A549 (cell line): Measurements from ENCODE around the gene MAPK11.

Source experiments
- CTCF ChIP-seq: fragments of >200 bp; sonication (Bioruptor Twin); formaldehyde crosslinking; IDR thresholded peaks from 3 replicates; pipeline ENCODE4 v1.5.1; 2016
- EP300 ChIP-seq, 2 experiments: fragments of >200 bp; sonication (Bioruptor Twin); formaldehyde crosslinking; IDR thresholded peaks; 2 replicates in 1 of 2; 3 replicates in 1 of 2; pipeline ENCODE4 v1.6.1; 2016 to 2017
- GATA3 ChIP-seq: IDR thresholded peaks from 2 replicates; pipeline ENCODE4 v1.6.1; 2012; ENCODE audit warnings: borderline replicate concordance
- HDAC2 ChIP-seq: fragments of 200-600 bp; sonication (generic); IDR thresholded peaks from 2 replicates; pipeline ENCODE4 v1.6.1; 2016
- KDM1A ChIP-seq: fragments of 200-600 bp; sonication (generic); IDR thresholded peaks from 2 replicates; pipeline ENCODE4 v1.6.1; 2016; ENCODE audit warnings: low read depth, mild to moderate bottlenecking
- MAFK ChIP-seq: fragments of 450-650 bp; IDR thresholded peaks from 2 replicates; pipeline ENCODE4 v1.6.1; 2014; ENCODE audit not compliant: partially characterized antibody
- MAX ChIP-seq: IDR thresholded peaks from 2 replicates; pipeline ENCODE4 v1.6.1; 2012
- NPAS2 ChIP-seq: fragments of 250-450 bp; sonication (Bioruptor Pico); IDR thresholded peaks from 2 replicates; pipeline ENCODE4 v1.8.0; 2022; ENCODE audit warnings: mild to moderate bottlenecking, moderate library complexity, borderline replicate concordance
- POLR2A ChIP-seq: IDR thresholded peaks from 2 replicates; pipeline ENCODE4 v1.6.1; 2012; ENCODE audit warnings: mild to moderate bottlenecking, low read length
- RAD21 ChIP-seq, 2 experiments: fragments of >200 bp in 1 of 2; sonication (Bioruptor Twin) in 1 of 2; formaldehyde crosslinking in 1 of 2; IDR thresholded peaks in 1 of 2; conservative IDR thresholded peaks in 1 of 2; 2 replicates in 1 of 2; 3 replicates in 1 of 2; pipeline ENCODE4 v1.6.1; 2012 to 2018; ENCODE audit warnings: inconsistent platforms in 1 of 2
- RFX5 ChIP-seq: fragments of 450-650 bp; IDR thresholded peaks from 2 replicates; pipeline ENCODE4 v1.7.1; 2014; ENCODE audit warnings: antibody characterized with exemption, mild to moderate bottlenecking, moderate library complexity
- ZNF302 ChIP-seq: fragments of 250-450 bp; sonication (Bioruptor Pico); IDR thresholded peaks from 2 replicates; pipeline ENCODE4 v1.9.0; 2021; ENCODE audit warnings: inconsistent platforms, mild to moderate bottlenecking, moderate library complexity
- TF ChIP-seq, protein P1 (sequence below): IDR thresholded peaks from 2 replicates; pipeline ENCODE4 v1.6.1; 2012
- TF ChIP-seq, protein P2 (sequence below): IDR thresholded peaks from 2 replicates; pipeline ENCODE4 v1.6.1; 2012; ENCODE audit warnings: low read depth, borderline replicate concordance

DNA sequence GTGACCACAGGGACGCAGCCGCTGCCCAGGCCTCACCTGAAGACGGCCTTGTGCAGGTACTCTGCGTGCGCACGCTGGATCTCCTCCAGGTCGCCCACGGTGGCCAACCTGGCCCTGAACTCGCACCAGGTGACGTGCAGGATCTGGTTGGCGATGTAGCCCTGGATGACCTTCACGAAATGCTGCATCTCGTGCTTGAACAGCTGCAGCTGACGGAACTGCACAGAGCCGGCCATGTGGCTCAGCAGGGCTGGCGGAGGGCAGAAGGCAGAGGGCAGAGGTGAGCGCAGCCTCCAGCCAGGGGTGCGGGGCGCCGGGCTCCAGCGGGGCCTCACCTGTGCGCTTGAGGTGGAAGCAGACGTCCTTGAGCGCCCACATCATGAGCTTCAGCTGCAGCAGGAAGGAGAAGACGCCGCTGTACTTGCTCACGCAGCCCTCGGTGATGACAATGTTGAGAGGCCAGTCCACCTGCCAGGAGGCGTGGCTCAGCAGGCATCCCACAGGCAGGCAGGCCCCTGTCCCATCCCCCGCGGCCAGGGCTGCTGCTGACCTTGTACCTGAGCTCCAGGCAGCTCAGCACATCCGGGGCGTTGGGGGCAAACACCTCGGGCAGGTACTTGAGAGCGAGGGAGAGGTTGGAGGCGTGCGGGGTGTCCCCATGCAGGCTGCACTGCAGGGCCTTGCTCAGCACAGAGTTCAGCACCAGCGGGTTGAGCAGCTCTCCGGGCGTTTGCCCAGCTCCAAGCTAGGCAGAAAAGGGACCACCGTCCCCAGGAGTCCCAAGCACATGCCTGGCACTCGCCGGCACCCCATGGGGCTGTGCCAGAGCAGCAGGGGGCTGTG is 51.8 kb downstream of the MAPK11 start:
- TF ChIP-seq RFX5 (no peak), CTCF (no peak), ZNF302 (CRISPR knock-in tag) (no peak), POLR2A (no peak), MAX (no peak), MAFK (no peak), KDM1A (no peak), NPAS2 (CRISPR knock-in tag) (no peak), EP300 (IDR thresholded peaks at IDR 0.05) (no peak), RAD21 (conservative IDR thresholded peaks at IDR 0.05 in 1 of 2, IDR thresholded peaks at IDR 0.05 in 1 of 2) (no peak), HDAC2 (no peak), GATA3 (no peak)
- TF ChIP-seq, protein P1, sequence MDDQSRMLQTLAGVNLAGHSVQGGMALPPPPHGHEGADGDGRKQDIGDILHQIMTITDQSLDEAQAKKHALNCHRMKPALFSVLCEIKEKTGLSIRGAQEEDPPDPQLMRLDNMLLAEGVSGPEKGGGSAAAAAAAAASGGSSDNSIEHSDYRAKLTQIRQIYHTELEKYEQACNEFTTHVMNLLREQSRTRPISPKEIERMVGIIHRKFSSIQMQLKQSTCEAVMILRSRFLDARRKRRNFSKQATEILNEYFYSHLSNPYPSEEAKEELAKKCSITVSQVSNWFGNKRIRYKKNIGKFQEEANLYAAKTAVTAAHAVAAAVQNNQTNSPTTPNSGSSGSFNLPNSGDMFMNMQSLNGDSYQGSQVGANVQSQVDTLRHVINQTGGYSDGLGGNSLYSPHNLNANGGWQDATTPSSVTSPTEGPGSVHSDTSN: no peak
- TF ChIP-seq, protein P2, sequence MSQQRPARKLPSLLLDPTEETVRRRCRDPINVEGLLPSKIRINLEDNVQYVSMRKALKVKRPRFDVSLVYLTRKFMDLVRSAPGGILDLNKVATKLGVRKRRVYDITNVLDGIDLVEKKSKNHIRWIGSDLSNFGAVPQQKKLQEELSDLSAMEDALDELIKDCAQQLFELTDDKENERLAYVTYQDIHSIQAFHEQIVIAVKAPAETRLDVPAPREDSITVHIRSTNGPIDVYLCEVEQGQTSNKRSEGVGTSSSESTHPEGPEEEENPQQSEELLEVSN: no peak
